OCI-LY7 (cell line): ENCODE measurements around the gene TMEM209. TPM values are rescaled to one million over a fixed set of nuclear protein-coding genes. Genes with fewer than 3 reads are reported as not detected.
"Not testable (repeated sequence)": the region's sequence is repeated elsewhere in the genome, so short reads cannot be mapped to it uniquely, and the experiment has no call there.

Experiments used
- BruUV-seq: library from RNA; stranded (reverse); fragments of 400-500 nt; replicated peaks from 2 replicates; lab custom pipeline; 2021; lab: Mats Ljungman, UMichigan
- CTCF ChIA-PET: fragments of 300-600 bp; sonication (Branson Sonifier 250); formaldehyde crosslinking; loops from one replicate; lab custom pipeline; 2022; ENCODE audit warnings: antibody characterized with exemption; ENCODE audit not compliant: unreplicated experiment; lab: Charles Lee
- POLR2A ChIA-PET: fragments of 300-600 bp; sonication (Branson Sonifier 250); formaldehyde crosslinking; loops from one replicate; lab custom pipeline; 2022; ENCODE audit warnings: antibody characterized with exemption; lab: Charles Lee
- DNase-seq: peaks from one replicate; pipeline ENCODE4 v3.0.0-alpha.2; 2015; ENCODE audit warnings: low spot score
- H2AFZ ChIP-seq: fragments of 200-600 bp; sonication (generic), shearing (Covaris generic); 2 replicates; pipeline ENCODE4 v1.6.1; 2014; ENCODE audit warnings: mild to moderate bottlenecking, antibody characterized with exemption, low read length, moderate library complexity
- H3K27ac ChIP-seq: fragments of 200-600 bp; sonication (generic); 2 replicates; pipeline ENCODE4 v1.5.1; 2014; ENCODE audit warnings: mixed run types, low read depth, mild to moderate bottlenecking, moderate library complexity, low read length, inconsistent platforms; ENCODE audit not compliant: poor library complexity, severe bottlenecking
- H3K36me3 ChIP-seq: fragments of 200-600 bp; sonication (generic); 2 replicates; pipeline ENCODE4 v1.6.1; 2014; ENCODE audit warnings: mild to moderate bottlenecking, antibody characterized with exemption, low read length, moderate library complexity, mixed read lengths; ENCODE audit not compliant: insufficient read depth
- H3K4me1 ChIP-seq: fragments of 200-600 bp; sonication (generic); 2 replicates; pipeline ENCODE4 v1.5.1; 2014; ENCODE audit warnings: mild to moderate bottlenecking, low read length; ENCODE audit not compliant: insufficient read depth, poor library complexity, severe bottlenecking
- H3K4me2 ChIP-seq: fragments of 200-600 bp; sonication (generic); 2 replicates; pipeline ENCODE4 v1.6.1; 2014; ENCODE audit warnings: mild to moderate bottlenecking, low read length
- H3K4me3 ChIP-seq: fragments of 200-600 bp; sonication (generic); 2 replicates; pipeline ENCODE4 v1.5.1; 2014; ENCODE audit warnings: mild to moderate bottlenecking, low read depth, low read length; ENCODE audit not compliant: poor library complexity, severe bottlenecking
- H3K79me2 ChIP-seq: fragments of 200-600 bp; sonication (generic); 2 replicates; pipeline ENCODE4 v1.6.1; 2016; ENCODE audit warnings: low read depth, mild to moderate bottlenecking, low read length, moderate library complexity, mixed read lengths; ENCODE audit not compliant: insufficient read depth
- H3K9me2 ChIP-seq: fragments of 200-600 bp; sonication (generic); 2 replicates; pipeline ENCODE4 v1.6.1; 2016; ENCODE audit warnings: mild to moderate bottlenecking, low read length, mixed read lengths; ENCODE audit not compliant: insufficient read depth
- H3K9me3 ChIP-seq: fragments of 200-600 bp; sonication (generic); 2 replicates; pipeline ENCODE4 v1.6.1; 2014; ENCODE audit warnings: mild to moderate bottlenecking, mixed run types, low read length, mixed read lengths
- H4K20me1 ChIP-seq: fragments of 200-600 bp; sonication (generic); 2 replicates; pipeline ENCODE4 v1.6.1; 2014; ENCODE audit warnings: mild to moderate bottlenecking, antibody characterized with exemption, low read length, moderate library complexity, mixed read lengths; ENCODE audit not compliant: insufficient read depth
- EZH2phosphoT487 ChIP-seq: fragments of 200-600 bp; sonication (generic); IDR thresholded peaks from 2 replicates; pipeline ENCODE4 v1.6.1; 2018; ENCODE audit warnings: low read depth, borderline replicate concordance, mild to moderate bottlenecking, mixed run types, antibody characterized with exemption, low read length, moderate library complexity, mixed read lengths
- intact Hi-C: fragments of 100-400 bp; cut with micrococcal nuclease; formaldehyde crosslinking; loops from one replicate; pipeline ENCODE4 v1.10.0; 2022; ENCODE audit not compliant: unreplicated experiment
- total RNA-seq, 2 experiments: library from RNA; depleted of rRNA in 1 of 2; stranded (reverse); fragments of >200 nt in 1 of 2; shearing (Covaris generic) in 1 of 2; gene quantifications; 2 replicates each; pipeline ENCODE4 v1.2.3, GENCODE V29; 2014 to 2022
- TF ChIP-seq, protein P1 (sequence below): fragments of 200-600 bp; sonication (generic); conservative IDR thresholded peaks from 2 replicates; pipeline ENCODE4 v1.5.1; 2014; ENCODE audit warnings: mild to moderate bottlenecking, antibody characterized with exemption, low read length, moderate library complexity, mixed read lengths

TMEM209 gene
- total RNA-seq, 2 experiments from 2014 or later = 18.1 to 37.9 TPM

DNA sequence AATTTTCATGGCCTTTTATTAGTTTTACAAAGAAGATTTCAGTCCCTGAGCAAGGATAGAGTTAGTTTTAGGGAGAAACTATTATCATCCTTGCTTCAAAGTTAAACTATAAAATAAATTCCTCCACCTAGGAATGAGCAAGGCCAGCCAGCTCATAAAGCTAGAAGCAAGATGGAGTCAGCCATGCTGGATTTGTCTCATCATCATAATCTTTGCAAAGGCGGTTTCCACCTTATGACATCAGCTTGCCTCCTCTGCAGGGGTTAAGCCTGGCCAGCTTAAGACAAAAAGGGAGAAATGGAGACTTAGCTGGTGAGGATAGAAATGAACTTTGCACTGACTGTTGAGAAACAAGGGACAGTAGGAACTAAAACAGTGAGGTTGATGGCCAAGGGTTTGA lies 21.1 kb upstream of the TMEM209 start:
- Histone ChIP-seq H3K79me2 (no peaks in the 10 kb centered on the region), H2AFZ (no peak overlapping the region), H3K4me2 (no peak overlapping the region), H3K9me2 (no peaks in the 10 kb centered on the region), H3K36me3 (no peaks in the 10 kb centered on the region), H3K4me3 (no peak overlapping the region), H3K9me3 (no peaks in the 10 kb centered on the region), H4K20me1 (no peaks in the 10 kb centered on the region), H3K4me1 (no peaks in the 10 kb centered on the region), H3K27ac (no peak overlapping the region)
- no peak for DNase-seq
- BruUV-seq = no TSS peak
- intact Hi-C loops = no loop called here
- ChIA-PET CTCF (no interaction called here), POLR2A (interaction anchor here (0.7 to 0.9 kb wide), 2 partner anchors 45 to 520 kb away, joined by 3 read pairs; no protein-coding TSS in a partner anchor)
- TF ChIP-seq EZH2phosphoT487 = no peak

DNA sequence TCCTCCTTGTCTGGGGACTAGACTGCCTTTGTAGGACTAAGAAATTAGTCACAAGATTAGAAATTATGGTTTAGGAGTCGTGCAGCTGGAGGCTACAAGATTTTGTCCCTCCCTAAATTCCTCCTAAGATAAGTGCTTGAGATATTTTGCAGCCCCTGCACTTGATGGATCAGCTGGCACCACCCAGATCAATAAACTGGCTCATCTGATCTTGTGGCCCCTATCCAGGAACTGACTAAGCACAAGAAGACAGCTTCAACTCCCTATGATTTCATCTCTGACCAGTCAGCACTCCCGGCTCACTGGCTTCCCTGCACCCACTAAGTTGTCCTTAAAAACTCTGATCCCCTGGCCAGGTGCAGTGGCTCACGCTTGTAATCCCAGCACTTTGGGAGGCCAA lies 19.7 kb upstream of the TMEM209 start:
- DNase-seq, CTCF ChIA-PET, H3K27ac ChIP-seq, H3K36me3 ChIP-seq, BruUV-seq, H3K4me1 ChIP-seq, H3K4me2 ChIP-seq, intact Hi-C loops, H3K4me3 ChIP-seq, H3K79me2 ChIP-seq, POLR2A ChIA-PET, H3K9me3 ChIP-seq, H4K20me1 ChIP-seq, H3K9me2 ChIP-seq, H2AFZ ChIP-seq: not testable (repeated sequence)

DNA sequence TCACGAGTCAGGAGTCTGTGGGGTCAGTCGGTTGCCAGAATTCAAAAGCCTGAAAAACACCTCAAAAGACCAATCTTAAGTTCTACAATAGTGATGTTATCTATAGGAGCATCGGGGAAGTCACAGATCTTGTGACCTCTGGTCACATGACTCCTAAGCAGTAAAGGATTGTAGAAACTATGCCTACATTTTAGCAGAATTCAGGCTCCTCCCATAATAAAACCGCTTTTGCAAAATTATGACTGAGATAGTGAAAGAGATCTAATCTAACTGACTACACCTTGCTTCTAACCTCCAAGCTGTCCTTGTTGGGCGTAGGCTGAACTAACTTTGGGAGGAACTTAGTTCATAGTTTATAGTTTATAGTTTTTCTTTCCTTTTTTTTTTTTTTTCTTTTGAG lies 19.0 kb upstream of the TMEM209 start:
- ChIA-PET POLR2A (no interaction called here), CTCF (no interaction called here)
- H3K36me3 ChIP-seq = no peaks in the 10 kb centered on the region
- H3K4me1 ChIP-seq = no peaks in the 10 kb centered on the region
- intact Hi-C loops = no loop called here
- no peak overlapping the region for H3K27ac ChIP-seq
- no peak for TF ChIP-seq EZH2phosphoT487
- TF ChIP-seq, protein P1, sequence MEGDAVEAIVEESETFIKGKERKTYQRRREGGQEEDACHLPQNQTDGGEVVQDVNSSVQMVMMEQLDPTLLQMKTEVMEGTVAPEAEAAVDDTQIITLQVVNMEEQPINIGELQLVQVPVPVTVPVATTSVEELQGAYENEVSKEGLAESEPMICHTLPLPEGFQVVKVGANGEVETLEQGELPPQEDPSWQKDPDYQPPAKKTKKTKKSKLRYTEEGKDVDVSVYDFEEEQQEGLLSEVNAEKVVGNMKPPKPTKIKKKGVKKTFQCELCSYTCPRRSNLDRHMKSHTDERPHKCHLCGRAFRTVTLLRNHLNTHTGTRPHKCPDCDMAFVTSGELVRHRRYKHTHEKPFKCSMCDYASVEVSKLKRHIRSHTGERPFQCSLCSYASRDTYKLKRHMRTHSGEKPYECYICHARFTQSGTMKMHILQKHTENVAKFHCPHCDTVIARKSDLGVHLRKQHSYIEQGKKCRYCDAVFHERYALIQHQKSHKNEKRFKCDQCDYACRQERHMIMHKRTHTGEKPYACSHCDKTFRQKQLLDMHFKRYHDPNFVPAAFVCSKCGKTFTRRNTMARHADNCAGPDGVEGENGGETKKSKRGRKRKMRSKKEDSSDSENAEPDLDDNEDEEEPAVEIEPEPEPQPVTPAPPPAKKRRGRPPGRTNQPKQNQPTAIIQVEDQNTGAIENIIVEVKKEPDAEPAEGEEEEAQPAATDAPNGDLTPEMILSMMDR = no peak
- BruUV-seq = no TSS peak
- no peaks in the 10 kb centered on the region for H3K9me2 ChIP-seq
- H2AFZ ChIP-seq = no peak overlapping the region
- no peaks in the 10 kb centered on the region for H4K20me1 ChIP-seq
- no peak overlapping the region for H3K4me2 ChIP-seq
- no peak overlapping the region for H3K4me3 ChIP-seq
- H3K79me2 ChIP-seq = no peaks in the 10 kb centered on the region
- H3K9me3 ChIP-seq = no peaks in the 10 kb centered on the region
- no peak for DNase-seq

DNA sequence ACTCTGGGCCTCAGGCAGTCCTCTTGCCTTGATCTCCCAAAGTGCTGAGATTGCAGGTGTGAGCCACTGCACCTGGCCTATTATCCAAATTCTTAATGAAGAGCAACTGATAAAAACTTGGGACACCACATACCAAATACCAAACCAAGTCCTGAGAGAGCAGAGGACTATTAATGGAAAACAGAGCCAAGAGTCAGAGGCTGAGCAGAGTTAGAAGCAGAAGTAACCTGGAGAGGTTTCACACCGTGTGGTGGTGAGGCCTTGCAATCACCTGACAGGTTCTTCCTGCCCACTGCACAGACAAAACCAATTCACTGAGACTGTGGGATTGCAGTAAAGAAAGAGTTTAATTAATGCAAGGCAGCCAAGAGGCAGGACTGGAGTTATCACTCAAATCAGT lies 18.4 kb upstream of the TMEM209 start:
- H3K79me2 ChIP-seq = no peaks in the 10 kb centered on the region
- no TSS peak for BruUV-seq
- POLR2A ChIA-PET = no interaction called here
- no peaks in the 10 kb centered on the region for H3K9me3 ChIP-seq
- H3K9me2 ChIP-seq = no peaks in the 10 kb centered on the region
- no peaks in the 10 kb centered on the region for H3K4me1 ChIP-seq
- CTCF ChIA-PET = no interaction called here
- DNase-seq = no peak
- H3K27ac ChIP-seq = no peak overlapping the region
- H2AFZ ChIP-seq = no peak overlapping the region
- no peak overlapping the region for H3K4me2 ChIP-seq
- H3K4me3 ChIP-seq = no peak overlapping the region
- no peaks in the 10 kb centered on the region for H4K20me1 ChIP-seq
- no peaks in the 10 kb centered on the region for H3K36me3 ChIP-seq
- intact Hi-C loops = no loop called here
- no peak for TF ChIP-seq EZH2phosphoT487
- TF ChIP-seq, protein P1 = no peak
